Occipital lobe (tissue), 2 donors: ENCODE data around the gene BST2. TPM values are rescaled to one million over a fixed set of nuclear protein-coding genes. Genes with fewer than 3 reads are reported as not detected.

Experiments used
- DNase-seq: peaks from one replicate; lab custom pipeline; 2025; lab: John Stamatoyannopoulos, UW
- total RNA-seq: library from RNA; depleted of rRNA; stranded (reverse); fragments of >200 nt; gene quantifications from one replicate; pipeline ENCODE4 v1.2.3, GENCODE V29; 2014

BST2 gene
- total RNA-seq, 1 donor from 2014 or later: 3.3 TPM

DNA sequence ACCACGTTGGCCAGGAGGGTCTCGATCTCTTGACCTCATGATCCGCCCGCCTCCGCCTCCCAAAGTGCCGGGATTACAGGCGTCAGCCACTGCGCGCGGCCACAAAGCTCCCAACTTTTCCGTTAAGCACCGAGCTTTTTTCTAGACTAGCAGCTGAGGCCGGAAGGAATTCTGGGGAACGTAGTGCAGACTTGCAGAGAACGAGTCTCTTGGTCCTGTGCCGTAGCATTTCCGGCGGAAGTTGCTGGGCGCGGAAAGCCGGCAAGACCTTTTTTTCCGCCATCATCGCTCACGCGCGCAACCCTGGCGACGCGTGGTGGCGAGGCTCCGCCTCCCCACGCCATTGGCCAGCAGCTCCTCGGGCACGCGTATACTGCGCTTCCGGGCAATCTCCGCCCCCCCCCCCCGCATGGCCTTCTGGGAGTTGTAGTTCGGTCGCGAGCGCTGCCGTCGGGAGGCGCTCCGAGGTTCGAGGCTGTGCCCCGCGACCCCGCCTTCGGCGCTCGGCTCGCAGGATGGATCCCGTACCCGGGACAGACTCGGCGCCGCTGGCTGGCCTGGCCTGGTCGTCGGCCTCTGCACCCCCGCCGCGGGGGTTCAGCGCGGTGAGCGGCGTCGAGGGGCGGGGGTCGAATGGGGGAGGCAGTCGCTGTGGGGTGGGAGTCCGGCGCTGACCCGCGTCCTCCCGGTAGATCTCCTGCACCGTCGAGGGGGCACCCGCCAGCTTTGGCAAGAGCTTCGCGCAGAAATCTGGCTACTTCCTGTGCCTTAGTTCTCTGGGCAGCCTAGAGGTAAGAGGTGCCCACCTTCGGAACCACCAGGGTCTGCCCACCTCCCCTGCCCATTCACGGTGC lies 14.4 kb upstream of the BST2 start, which contains the start of gene MVB12A:
TSS of gene MVB12A (plus strand) at position 427 of the 854 bp plus-strand sequence. CDS start at position 516, 89 bp downstream.
- DNase-seq: peak; percentile 96

DNA sequence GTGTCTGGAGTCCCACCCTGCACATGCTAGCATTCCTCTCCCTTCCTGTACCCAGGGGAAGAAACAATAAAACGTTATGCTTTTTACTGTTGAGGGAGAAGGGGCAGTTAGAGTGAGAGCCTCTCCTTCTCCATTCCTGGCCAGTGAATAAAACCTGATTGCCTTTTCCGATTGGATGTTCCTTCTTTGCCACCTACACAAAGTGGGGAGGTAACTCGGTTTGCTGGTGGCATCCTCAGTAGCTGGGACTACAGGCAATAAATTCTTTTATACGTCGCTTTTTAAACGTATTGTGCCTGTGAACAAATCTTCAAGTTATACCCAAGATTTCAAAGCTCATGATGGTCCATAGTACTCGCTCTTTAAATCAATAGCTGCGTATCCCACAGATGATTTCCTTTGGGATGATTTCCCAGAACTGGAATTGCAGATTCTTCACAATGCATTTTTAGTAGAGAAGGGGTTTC lies 13.8 kb upstream of the BST2 start:
- DNase-seq: no peak

DNA sequence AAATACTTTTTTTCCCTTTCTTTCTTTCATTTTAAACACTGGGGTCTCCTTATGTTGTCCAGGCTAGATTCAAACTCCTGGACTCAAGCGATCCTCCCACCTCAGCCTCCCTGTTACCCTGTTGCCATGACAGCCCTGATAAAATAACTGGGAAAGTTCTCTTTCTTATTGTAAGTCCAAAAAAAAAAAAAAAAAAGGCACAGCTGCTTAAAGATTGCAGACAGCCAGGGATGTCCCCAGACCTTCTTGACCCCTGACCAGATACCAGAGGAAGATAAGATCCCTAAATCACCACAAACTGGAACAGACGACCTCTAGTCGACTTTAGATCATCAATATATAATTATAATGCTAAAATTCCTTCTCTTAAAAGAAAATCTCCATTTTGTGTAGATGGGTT lies 13.3 kb upstream of the BST2 start:
- DNase-seq: no peak

DNA sequence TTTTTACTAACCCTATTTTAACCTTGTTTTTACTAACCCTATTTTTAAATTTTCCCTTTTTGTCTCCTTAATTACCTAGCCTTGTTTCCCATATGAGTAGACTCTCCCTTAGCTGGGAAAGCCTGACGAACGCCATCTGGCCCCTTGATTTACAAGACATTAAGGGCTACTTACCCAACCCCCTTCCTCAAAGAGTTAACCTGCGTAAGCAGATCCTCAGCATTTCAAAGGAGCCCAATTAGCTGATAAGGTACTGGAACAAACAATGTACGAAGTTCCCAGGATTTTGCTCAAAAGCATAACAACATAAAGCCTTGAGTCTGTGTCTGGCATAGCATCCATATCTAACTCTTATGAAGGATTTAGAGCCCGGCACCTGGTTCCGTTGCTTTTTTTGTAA lies 9.7 kb upstream of the BST2 start:
- no peak for DNase-seq

DNA sequence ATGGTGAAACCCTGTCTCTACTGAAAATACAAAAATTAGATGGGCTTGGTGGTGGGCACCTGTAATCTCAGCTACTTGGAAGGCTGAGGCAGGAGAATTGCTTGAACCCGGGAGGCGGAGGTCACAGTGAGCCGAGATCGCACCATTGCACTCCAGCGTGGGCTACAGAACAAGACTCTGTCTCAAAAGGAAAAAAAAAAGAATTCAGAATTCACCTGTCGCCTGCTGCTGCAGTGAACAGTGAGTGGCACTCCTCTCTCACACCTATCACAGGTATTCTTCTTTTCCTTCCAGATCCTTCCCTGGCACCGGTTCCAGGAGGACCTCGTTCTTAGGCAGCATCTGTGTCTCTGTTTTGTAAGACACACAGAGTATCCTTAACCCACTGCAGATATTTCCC lies 8.7 kb upstream of the BST2 start:
- no peak for DNase-seq

DNA sequence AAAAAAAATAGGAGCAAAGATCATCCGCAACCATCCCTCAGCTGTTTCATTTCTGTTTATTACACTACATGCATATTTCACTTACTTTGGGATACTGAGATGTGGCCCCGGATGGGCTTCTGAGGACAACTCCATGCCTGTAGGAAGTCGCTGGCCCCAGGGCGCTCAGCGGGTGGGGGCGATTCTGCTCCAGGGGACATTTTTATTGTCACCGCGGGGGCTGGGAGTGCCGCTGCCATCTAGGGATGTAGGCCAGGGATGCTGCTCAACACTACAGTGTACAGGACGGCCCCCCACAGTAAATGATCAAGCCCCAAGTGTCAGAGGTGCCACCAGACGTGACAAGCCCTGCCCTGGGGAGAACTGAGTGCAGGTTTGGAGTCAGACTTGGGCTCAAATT lies 6.4 kb upstream of the BST2 start:
- no peak for DNase-seq

DNA sequence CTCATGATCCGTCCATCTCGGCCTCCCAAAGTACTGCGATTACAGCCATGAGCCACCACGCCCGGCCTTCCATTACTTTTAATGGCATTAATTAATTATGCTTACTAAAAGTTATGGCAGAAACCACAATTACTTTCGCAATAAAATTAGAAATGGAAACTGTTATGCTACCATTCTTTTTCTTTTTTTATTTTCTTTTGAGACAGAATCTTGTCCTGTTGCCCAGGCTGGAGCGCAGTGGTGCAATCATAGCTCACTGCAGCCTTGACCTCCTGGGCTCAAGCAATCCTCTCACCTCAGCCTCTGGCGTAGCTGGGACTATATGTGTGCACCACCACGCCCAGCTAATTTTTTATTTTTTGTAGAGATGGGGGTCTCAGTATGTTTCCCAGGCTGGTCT lies 4.6 kb upstream of the BST2 start:
- no peak for DNase-seq

DNA sequence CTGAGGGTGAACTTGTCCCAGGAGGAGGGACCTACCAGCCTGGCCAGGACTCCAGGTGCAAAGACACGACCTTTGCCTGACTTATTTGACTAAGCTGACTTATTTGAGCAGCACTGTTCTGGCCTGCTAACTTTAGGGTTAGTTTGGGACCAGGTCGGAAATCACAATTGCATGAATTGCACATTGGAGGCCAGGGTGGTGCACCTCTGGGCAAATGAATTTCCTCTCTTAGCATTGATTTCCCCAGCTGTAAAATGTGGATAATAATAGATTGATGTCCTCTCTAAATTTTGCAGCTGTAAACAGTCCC lies 1.4 kb upstream of the BST2 start:
- DNase-seq: no peak

DNA sequence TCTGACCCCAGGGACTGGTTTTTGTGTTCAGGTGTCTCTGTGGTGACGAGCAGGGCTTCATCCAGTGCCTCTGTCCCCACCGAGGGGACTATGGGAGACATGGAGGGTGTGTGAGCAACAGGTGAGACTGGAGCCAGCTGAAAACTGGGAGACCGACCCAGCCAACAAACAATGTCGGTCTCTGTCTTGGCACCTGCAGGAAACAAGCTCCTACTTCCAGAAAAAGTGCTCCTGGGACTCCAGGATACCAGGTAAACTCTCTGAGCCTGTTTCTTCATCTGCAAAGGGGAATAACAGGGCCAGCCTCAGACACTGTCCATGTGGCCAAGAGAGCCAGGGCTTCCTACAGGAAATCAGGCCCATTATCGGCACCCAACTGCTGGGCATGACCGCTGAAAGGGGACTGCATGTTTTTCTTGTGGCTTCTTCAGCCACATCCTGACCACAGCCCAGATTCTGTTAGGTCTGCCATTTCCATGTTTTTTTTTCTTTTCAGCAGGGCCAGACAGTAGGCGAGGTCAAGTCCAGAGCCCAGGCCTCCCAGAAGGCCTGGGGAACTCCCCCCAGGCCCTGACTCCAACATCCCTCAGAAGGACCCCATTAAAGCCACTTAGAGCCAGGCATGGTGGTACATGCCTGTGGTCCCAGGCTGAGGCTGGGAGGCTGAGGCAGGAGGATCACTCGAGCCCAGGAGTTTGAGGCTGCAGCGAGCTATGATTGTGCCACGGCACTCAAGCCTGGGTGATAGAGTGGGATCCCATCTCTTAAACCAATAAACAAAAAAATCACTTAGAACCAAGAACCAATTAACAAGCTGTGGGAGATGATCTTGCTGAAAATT lies 836 bp upstream of the BST2 start:
- DNase-seq: no peak

DNA sequence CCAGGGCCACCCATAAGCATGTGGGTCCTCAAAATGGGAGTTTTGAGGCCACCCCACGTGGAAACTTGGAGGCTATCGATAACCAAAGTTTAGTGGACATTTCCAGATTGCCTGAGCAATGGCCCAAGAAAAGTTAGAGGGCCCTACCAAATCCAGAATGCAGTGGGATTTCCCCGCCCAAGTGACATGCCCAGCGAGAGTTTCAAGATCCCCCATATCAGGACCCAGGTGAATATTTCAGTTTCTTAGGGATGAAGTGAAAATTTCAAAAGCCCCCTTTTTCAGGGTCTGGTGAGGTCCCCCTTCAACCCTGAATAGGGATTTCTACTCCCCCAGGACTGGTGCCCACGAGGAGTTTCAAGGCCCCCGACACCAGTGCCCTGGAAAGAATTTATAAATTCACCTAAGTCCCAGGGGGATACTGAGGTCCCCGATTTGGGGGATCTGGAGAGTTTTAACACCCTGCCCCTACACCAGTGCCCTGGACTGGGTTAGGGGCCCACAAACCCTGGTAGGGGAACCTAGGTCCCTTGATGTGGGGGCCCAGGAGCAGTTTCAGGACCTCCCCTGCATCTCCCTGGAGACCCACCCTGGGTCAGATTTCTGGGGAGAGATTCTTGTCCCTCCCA lies 695 bp downstream of the BST2 start:
- no peak for DNase-seq

DNA sequence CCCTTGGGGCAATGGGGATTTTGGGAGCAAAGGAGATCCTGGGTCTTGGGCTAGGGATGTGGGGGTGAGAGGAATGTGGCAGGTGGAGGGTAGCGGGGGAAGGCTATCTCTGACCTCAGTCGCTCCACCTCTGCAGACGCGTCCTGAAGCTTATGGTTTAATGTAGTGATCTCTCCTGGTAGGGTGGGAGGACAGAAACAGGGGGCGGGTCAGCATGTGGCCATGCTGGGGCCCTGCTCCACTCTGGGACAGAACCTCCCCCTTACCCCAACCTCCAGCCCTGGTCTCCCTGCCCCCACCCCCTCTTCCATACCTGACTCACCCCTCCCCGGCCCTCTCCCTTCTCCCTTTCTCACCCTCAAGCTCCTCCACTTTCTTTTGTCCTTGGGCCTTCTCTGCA lies 1.4 kb downstream of the BST2 start:
- no peak for DNase-seq

DNA sequence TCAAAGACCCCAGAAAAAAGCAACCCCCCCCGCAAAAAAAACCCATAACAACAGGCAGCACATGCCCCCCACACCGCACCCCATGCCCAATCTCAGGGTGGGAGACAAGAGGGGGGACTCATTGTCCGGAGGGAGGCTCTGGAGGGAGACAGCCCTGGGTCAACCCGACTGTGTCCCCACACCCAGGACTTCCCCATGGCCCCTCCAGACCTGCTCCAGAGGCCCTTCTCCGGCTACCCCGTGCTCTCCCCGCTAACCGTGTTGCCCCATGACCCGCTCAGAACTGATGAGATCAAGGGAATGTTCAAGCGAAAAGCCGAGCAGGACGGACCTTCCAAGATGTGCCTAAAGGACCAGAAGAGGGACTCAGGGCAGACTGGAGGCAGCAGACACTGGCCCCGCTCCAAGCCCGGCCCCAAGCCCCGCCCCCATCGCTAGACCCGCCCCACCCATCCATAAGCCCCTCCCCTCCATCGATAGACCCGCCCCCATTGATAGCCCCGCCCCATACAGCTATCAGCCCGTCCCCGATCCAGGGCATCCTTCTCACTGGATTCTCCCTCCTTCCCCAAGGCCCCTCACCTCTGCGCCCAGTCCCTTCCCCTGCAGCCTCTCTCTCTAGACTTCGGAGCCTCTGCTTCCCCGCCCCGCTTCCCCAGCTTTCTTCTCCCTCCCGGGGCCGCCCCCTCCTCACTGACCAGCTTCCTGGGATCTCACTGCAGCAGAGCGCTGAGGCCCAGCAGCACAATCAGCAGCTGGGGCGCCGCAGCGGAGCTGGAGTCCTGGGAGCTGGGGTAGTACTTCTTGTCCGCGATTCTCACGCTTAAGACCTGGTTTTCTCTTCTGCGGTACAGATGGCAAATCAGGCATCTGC lies 2.2 kb downstream of the BST2 start:
- DNase-seq: no peak

DNA sequence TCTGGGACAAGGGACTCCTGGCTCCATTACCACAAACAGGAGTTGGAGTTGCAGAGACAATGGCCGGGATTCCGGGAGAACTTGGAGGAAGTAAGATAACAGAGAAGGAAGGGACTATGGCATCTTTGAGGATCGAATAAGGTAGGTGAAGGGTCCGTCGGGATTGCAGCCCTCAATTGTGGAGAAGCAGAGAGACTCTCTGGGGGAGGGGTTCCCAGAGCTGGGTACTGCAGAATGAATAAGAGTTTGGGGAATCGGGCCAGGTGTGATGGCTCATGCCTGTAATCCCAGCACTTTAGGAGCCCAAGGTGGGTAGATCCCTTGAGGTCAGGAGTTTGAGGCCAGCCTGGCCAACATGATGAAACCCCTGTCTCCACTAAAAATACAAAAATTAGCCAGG lies 3.8 kb downstream of the BST2 start:
- no peak for DNase-seq

DNA sequence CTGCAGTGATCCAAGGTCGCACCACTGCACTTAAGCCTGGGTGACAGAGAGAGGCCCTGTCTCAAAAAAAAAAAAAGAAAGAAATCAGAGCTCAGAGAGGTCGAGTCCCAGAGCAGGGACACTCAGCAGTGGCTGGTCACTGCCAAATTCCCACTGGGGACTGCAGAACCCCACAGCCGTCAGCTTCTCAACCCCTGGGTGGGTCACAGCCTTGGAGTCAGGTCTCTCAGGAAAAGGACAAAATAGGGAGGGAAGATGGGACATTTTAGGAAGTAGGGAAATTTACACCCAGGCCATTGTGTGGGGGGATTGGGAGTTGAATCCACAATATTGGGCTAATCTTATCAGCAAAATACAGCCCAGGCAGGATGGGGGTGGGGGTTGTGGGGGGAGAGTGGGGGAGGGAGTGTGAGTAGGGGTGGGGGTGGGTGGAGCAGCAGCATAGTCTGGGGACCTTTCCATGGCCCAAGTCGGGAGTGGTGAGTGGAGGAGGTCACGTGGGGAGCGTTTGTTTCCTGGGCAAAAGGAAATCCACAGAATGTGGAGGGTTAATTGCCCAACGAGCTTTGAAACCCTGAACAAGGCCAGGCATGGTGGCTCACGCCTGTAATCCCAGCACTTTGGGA lies 6.4 kb downstream of the BST2 start:
- DNase-seq: no peak

DNA sequence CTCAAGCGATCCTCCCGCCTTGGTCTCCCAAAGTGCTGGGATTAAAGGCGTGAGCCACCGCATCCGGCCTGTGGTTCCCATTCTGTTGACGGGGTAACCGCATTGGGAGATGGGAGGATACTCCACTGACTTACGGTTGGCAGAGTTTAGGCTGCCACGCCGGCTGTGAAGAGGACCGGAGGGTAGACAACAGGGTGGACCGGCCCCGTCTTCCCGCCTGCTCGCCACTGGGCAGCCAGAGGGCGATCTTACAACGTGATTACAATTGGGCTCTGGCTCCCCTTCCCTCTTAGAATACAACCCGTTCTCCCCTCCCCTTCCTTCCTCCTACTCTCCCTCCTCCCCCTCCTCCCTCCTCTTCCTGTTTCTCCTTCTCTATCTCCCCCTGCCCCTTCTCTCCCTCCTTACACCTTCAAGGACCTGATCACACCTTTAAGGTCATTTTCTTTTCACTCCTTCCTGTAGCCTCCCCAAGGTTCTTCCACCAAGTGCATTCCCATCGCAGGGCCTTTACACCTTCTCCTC lies 10.5 kb downstream of the BST2 start:
- no peak for DNase-seq

DNA sequence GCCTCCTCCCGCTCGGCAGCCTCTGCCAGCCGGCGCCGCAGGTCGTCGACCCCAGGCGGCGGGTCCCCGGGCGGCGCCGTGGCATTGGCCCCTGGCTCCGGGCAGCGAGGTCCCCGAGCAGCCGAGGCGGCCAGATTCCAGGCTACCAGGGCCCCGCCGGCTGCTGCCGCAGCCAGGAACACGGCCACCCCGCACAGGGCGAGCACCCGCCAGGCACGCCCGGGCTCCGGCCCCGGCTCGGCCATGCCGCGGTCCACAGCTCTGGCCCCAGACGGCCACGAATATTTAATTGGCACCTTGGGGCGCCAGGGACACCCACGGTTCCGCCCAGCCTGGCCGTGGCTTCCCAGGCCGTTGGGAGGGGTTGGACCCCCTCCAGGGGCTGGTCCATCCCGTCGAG lies 11.5 kb downstream of the BST2 start, which contains the start of gene CCDC194:
TSS of gene CCDC194 (minus strand) at position 283 of the 400 bp plus-strand sequence. CDS start at position 245, 38 bp downstream.
- DNase-seq: no peak

DNA sequence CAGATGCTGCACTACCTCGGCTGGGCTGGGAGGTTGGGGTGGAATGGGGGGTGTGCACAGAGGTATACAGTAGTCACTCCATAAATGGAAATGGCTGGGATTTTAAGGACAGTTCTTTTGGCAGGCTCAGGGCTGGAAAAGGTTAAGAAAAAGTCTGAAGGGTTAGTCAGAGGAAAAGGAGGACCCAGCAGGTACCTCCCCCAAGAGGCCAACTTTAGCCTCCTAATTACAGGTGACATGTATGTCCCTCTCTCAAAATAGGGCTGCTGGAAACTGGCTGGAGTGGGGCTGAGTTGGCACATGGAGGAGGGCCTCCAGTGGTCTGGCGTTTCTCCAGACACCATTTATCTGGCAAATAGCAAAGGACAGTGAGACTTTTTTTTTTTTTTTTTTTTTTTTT lies 12.4 kb downstream of the BST2 start:
- no peak for DNase-seq

DNA sequence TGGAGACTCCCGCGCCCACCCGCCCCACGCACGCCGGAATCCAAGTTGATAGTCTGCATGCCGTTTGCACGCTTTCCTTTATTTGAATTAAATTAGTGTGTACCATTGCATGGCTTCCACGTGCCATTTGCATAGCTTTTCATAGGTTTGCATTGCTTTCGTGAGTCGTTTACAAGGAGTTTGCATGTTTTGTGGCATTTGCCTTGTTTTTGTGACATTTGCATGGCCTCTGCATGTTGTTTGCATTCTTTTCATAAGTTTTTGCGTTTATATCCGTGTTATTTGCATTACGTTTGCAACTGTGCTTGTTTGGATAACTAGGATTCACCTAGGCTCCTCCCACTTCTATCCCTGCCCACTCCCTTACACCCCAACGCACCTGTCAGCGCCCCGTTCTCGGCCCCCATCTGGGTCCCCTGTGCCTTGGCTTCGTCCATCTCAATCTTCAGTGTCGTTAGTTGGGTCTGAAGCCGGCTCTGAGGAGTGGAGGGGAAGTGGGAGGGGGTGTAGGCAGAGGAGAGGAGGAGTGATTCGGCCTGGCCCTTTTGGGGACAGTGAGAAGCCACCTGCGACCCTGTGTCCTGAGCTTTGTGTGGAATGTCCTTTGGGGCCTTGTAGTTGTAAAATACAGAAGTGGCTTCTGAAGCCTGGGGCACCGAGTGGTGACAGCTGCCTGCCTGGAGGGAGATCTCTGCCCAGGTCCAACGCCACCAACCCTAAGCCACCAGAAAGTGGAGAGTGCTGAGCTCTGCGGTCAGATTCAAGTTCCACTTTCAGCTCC lies 13.9 kb downstream of the BST2 start:
- no peak for DNase-seq

DNA sequence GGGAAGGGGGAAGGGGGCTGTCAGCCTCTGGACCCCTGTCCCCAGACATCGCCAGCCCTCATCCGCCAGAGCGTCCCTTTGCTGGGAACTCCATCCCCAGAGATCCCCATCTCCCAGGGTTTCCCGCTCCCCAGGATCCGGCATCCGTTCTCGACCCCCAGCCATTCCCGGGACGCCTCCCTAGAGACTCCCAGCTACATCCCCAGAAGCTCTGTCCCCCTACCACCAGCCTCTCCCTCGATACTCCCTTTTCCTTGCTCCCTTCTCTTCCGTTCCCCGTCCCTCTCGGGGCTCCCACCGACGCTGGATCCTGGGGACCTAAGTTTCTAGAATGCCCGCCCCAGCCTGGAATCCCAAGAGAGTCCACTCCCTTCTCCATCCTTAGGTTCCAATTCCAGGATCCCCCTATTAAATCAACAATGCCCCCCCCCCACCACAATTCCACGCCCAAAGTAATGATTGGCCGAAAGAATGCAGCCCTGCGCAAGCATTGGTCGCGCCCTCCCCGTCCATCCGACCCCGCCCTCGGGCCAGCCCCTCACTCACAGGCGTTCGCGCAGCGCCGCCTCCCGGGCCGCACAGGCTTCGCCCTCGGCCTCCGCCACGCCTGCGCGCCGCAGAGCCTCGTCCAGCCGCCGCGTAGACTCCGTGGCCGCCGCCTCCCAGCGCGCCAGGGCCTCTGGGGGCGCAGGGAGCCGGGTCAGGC lies 14.6 kb downstream of the BST2 start:
- DNase-seq: peak; percentile 69
